Ishikawa (cell line): ENCODE results near the gene DENND1B.

Source experiments
- CEBPB ChIP-seq: IDR thresholded peaks from 2 replicates; pipeline ENCODE4 v1.6.1; 2012
- CREB1 ChIP-seq: IDR thresholded peaks from 2 replicates; pipeline ENCODE4 v1.6.1; 2012; ENCODE audit warnings: low read depth
- EGR1 ChIP-seq: IDR thresholded peaks from 2 replicates; pipeline ENCODE4 v1.6.1; 2012
- EP300 ChIP-seq: IDR thresholded peaks from 2 replicates; pipeline ENCODE4 v1.6.1; 2012; ENCODE audit warnings: borderline replicate concordance
- FOXM1 ChIP-seq: IDR thresholded peaks from 2 replicates; pipeline ENCODE4 v1.6.1; 2012; ENCODE audit warnings: low read depth, borderline replicate concordance
- NFIC ChIP-seq: IDR thresholded peaks from 2 replicates; pipeline ENCODE4 v1.6.1; 2012
- RAD21 ChIP-seq: IDR thresholded peaks from 2 replicates; pipeline ENCODE4 v1.6.1; 2012; ENCODE audit warnings: low read depth
- TAF1 ChIP-seq: IDR thresholded peaks from 2 replicates; pipeline ENCODE4 v1.6.1; 2012; ENCODE audit warnings: low read depth, mild to moderate bottlenecking
- TCF12 ChIP-seq: IDR thresholded peaks from 2 replicates; pipeline ENCODE4 v1.6.1; 2012; ENCODE audit warnings: low read depth
- TEAD4 ChIP-seq: IDR thresholded peaks from 2 replicates; pipeline ENCODE4 v1.6.1; 2012
- YY1 ChIP-seq: IDR thresholded peaks from 2 replicates; pipeline ENCODE4 v1.6.1; 2012; ENCODE audit warnings: low read depth
- ZBTB7A ChIP-seq: IDR thresholded peaks from 2 replicates; pipeline ENCODE4 v1.6.1; 2012; ENCODE audit warnings: low read depth
- TF ChIP-seq, protein P1 (sequence below): IDR thresholded peaks from 2 replicates; pipeline ENCODE4 v1.6.1; 2012; ENCODE audit warnings: low read depth, mild to moderate bottlenecking

DNA sequence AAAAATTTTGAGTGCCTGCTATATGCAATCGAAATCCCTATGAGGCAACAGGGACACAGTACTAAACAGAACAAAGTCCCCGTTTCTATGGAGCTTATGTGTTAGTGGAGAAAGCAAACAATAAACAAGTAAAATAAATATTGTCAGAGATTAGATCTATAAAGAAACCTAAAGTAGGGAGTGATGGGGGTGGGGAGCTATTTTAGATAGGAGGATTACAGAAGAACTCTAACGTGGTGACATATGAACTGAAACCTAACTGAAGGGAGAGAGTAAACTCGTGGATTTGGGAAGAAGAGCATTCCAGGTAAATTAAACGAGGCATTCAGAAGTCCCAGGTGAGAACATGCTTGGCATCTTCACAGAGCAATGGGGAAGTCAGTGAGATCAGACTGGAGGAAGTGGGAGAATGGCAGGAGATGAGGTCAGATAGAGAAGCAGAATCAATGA lies 154.5 kb downstream of the DENND1B start:
- no peak for TF ChIP-seq TCF12
- no peak for TF ChIP-seq TEAD4
- TF ChIP-seq EGR1 = no peak
- TF ChIP-seq CREB1 = no peak
- no peak for TF ChIP-seq RAD21
- TF ChIP-seq EP300 = no peak
- TF ChIP-seq FOXM1 = no peak
- no peak for TF ChIP-seq TAF1
- TF ChIP-seq YY1 = no peak
- TF ChIP-seq, protein P1, sequence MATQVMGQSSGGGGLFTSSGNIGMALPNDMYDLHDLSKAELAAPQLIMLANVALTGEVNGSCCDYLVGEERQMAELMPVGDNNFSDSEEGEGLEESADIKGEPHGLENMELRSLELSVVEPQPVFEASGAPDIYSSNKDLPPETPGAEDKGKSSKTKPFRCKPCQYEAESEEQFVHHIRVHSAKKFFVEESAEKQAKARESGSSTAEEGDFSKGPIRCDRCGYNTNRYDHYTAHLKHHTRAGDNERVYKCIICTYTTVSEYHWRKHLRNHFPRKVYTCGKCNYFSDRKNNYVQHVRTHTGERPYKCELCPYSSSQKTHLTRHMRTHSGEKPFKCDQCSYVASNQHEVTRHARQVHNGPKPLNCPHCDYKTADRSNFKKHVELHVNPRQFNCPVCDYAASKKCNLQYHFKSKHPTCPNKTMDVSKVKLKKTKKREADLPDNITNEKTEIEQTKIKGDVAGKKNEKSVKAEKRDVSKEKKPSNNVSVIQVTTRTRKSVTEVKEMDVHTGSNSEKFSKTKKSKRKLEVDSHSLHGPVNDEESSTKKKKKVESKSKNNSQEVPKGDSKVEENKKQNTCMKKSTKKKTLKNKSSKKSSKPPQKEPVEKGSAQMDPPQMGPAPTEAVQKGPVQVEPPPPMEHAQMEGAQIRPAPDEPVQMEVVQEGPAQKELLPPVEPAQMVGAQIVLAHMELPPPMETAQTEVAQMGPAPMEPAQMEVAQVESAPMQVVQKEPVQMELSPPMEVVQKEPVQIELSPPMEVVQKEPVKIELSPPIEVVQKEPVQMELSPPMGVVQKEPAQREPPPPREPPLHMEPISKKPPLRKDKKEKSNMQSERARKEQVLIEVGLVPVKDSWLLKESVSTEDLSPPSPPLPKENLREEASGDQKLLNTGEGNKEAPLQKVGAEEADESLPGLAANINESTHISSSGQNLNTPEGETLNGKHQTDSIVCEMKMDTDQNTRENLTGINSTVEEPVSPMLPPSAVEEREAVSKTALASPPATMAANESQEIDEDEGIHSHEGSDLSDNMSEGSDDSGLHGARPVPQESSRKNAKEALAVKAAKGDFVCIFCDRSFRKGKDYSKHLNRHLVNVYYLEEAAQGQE = no peak
- TF ChIP-seq ZBTB7A = no peak
- TF ChIP-seq CEBPB = no peak
- TF ChIP-seq NFIC = no peak
